ENCODE results near the gene RBP2.
"Not testable (repeated sequence)": the region's sequence is repeated elsewhere in the genome, so short reads cannot be mapped to it uniquely, and the experiment has no call there.

The RBP2 gene

DNA sequence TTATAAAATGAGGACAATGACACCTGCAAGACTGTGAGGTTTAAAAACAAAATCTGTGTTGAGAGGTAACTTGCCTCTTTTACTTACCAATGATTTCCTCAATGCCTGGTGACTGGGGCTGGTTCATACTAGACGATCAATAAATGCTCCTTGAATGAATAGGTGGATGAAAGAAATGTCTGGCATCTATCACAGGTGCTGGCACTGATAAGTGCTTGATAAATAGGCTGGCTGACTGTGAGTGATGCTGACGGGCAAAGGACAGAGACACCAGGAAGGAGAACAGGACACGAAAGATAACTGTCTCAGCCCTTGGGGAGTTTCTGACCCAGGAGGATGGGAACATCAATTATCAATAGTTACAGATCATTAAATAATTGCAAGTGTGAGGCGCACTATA lies 31.9 kb downstream of the RBP2 start:
- DNase-seq (ENCODE audit: low spot score), result no peak
- FAIRE-seq, result no peak

- no peak for FAIRE-seq
- DNase-seq (ENCODE audit: low spot score), result no peak
Observed at GRCh38 chr3:139443186-139443585, 33.1 kb downstream of the RBP2 start.

- FAIRE-seq, result no peak
- no peak for DNase-seq (ENCODE audit: low spot score)
Observed at GRCh38 chr3:139441656-139442055, 34.7 kb downstream of the RBP2 start.

DNA sequence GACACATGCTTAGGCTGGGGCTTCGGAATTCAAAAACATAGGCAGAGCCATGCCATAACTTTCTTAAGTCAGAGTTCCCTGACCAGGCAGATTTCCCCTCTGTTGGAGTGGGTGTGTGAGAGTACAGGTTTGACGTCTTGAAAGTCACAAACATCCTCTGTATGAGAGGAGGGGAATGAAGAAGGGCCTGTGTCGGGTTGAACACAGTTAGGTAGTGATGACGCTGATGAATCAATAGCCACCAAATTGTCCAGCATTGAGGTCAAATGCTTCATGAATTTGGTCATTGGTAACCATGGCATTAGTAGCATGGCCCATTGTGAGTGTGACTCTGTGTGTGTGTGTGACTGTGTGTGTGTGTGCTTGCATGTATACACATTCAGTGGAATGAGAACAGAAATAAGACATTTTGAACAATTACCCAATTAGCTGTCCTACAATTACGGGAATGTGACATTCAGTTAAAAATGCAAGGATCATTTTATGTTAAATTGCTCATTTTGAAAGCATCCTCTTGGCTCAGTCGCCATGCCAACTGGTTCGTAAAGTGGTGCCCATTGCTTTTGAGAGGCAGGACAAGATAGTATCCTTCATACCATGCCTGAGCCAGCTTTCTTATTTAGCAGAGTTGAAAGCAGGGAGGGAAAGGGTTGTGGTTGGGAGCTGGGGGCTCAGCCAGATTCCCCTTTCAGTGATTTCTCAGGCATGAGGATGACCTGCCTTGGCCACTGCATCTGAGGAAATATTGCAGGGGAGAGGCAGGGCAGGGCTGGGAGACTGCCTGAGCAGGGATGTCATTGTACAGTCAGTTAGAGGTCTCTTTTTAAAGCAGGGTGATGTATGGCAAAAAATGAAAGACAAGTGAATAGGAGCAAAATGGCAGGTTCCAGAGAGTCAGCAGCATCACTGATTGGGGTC lies 35.4 kb downstream of the RBP2 start:
- DNase-seq (ENCODE audit: low spot score), result no peak
- no peak for FAIRE-seq

DNA sequence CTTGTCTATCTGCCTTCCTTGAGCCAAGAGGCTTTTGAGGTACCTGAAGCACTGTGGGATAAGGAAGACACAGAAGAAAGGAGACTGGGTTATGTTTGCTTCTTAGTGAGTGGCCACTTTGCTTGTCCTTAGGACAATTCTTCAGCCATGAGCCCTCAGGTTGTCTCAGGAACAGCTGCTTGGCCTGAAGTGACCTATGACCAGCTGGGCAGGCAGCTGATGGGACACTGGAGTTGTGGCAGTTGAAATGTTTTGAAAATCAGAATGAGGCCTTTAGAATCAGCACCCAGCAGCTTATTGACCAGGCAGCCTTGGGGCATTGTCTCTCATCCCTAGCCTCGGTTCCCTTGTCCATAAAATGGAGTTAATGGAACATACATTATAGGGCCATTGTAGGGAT lies 37.0 kb downstream of the RBP2 start:
- no peak for FAIRE-seq

DNA sequence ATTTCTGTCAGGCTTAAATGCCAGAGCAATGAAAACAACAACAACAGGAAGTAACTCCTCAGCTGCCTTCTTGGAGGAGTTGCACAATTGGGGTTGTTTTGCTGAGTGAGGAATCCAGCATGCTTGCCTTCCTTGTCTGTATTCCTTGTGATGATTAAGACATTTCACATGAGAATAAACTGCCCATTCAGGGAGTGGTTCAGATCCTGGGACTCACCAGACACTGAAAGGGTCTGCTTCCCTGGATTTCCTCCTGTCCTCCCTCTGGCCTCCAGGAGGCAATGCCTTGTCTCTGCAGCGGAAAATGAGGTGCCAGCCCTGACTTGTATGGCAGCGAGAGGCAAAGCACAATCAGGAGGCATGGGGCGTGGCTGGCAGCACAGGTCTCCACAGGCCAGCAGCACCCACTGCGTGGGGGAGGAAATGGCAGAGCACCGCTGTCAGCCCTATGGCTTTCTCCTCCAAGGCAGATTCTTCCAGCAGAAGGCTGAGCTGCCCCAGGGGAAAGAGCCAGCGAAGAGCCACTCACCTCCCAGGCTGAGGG lies 41.5 kb downstream of the RBP2 start:
- FAIRE-seq (no peak), DNase-seq (ENCODE audit: low spot score) (no peak)

More for the DNA sequence above, 37.0 kb downstream of the RBP2 start:
- no peak for DNase-seq (ENCODE audit: low spot score)

GRCh38 chr3:139434228-139434627 lies 42.1 kb downstream of the RBP2 start:
- DNase-seq (ENCODE audit: low spot score), result no peak
- FAIRE-seq, result no peak

- no peak for DNase-seq (ENCODE audit: low spot score)
- no peak for FAIRE-seq
Observed at GRCh38 chr3:139433089-139433488, 43.2 kb downstream of the RBP2 start.

GRCh38 chr3:139430493-139430892 lies 45.8 kb downstream of the RBP2 start:
- FAIRE-seq, result no peak

DNA sequence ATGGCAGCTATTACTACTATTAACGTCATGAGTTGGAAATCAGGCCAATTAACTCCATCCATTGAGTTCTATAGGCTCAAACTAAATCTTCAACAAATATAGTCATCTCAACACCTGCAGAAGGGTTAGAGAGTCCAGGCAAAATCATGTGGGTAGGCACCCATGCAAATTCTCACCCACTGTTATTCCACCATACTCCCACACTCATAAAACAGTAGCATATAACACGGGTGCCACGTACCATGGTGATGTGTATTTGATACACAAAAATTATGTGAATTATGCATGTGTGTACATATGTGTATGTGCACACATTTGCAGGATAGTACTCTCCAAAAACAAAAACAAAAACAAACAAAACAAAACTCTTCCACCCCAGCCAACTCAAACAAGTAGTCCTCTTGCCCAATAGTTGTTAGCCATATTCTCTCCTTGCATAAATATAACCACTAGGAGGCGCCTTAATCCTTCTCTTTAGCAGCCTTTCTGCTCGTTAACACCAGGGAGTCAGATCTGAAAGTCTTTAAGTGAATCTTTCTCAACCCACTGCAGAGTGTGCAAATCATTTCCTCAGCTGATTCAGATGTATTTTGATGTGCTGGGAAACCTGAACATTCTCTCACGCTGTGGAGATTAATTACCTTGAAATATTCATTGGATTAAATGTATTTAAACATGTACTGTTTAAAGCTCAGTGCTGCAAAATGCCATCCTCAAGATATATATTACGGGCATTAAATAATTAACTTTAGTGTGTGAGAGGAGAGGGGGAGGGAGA lies 48.8 kb downstream of the RBP2 start:
- DNase-seq (ENCODE audit: low spot score) (peak; percentile 48), FAIRE-seq (no peak)

More at GRCh38 chr3:139430493-139430892, 45.8 kb downstream of the RBP2 start:
- no peak for DNase-seq (ENCODE audit: low spot score)

DNA sequence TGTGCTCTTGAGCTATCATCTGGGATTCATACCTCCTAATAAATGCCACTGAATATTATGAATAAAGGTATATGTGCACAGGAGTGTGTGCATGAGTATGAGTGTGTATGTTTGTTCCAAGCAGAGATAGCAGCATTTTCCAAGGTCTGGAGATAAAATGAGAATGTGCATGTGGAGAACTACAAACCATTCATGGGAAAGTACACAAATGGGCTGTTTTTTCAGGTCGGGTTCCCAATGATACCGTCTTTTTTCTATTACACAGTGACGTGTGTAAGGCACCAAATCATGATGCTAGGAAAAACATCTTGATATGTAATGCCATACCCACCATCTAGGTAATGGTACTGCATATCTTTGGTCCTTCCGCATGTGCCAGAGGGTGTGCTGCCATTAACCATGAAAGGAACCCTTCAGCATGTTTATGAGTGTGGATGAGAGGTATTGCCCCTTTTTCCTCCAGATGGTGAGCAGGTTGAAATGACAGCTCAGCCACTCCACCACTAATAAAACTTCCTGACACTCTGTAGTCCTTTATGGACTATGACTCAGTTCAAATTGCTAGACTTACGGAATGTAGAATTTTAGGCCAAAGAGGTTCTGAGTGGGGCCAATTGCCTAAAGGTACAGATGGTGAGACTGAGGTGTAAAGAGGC lies 50.4 kb downstream of the RBP2 start:
- no peak for DNase-seq (ENCODE audit: low spot score)
- FAIRE-seq, result no peak

DNA sequence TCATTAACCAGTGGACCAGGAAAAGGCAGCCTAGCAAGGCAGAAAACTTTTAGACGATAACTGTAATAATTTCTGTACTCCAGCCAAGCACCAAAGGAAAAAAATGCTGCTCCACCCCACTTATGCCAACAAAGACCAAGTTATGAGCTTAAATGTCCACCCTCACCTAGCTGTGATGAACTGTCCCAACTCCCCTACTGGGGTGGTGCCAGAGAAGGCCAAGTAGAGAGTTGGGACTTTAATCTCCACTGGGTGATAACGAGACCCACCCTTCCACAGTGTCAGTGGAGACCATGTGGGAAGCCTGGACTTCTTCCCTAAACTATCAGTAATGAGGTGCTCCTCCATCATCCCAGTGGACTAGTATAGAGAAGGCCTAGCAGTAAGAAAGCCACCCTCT lies 53.1 kb downstream of the RBP2 start:
- no peak for DNase-seq (ENCODE audit: low spot score)
- no peak for FAIRE-seq

GRCh38 chr3:139421460-139421859 lies 54.9 kb downstream of the RBP2 start:
- DNase-seq (ENCODE audit: low spot score) (no peak), FAIRE-seq (no peak)

GRCh38 chr3:139421040-139421439 lies 55.3 kb downstream of the RBP2 start:
- no peak for DNase-seq (ENCODE audit: low spot score)
- FAIRE-seq, result no peak

- no peak for DNase-seq (ENCODE audit: low spot score)
- FAIRE-seq, result no peak
Observed at GRCh38 chr3:139418144-139418543, 58.2 kb downstream of the RBP2 start.

DNA sequence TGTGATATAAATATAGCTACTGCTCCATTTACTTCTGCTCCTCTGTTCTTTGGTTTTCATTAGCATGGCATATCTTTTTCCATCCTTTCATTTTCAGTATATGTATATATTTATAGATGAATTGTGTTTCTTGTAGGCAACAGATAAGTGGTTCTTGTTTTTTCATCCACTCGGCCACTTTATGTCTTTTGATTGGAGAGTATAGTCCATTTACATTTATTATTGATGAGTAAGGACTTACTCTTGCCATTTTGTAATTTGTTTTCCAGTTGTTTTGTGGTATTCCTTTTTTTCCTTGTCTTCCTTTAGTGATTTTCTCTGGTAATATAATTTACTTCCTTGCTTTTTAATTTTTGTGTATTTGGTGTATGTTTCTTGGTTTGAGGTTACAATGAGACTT lies 60.0 kb downstream of the RBP2 start:
- no peak for FAIRE-seq
- no peak for DNase-seq (ENCODE audit: low spot score)

- FAIRE-seq (no peak), DNase-seq (ENCODE audit: low spot score) (no peak)
Observed at GRCh38 chr3:139414608-139415224, 61.6 kb downstream of the RBP2 start.

DNA sequence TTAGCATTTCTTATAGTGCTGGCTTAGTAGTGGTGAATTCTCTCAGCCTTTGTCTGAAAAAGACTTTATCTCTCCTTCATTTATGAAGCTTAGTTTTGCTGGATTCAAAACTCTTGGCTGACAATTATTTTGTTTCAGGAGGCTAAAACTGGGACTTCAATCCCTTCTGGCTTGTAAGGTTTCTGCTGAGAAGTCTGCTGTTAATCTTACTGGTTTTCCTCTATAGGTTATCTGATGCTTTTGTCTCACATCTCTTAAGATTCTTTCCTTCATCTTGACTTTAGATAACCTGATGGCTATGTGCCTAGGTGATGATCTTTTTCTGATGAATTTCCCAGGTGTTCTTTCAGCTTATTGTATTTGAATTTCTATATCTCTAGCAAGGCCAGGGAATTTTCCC lies 63.4 kb downstream of the RBP2 start:
- not testable (repeated sequence) for DNase-seq (ENCODE audit: low spot score); FAIRE-seq

Data from urothelium cell line (cell line).